Suprapubic skin (tissue), 4 donors: ENCODE results near the gene ITGB3BP.

Source experiments
- CTCF ChIP-seq, 2 donors: fragments of 200-600 bp in 1 of 2; fragments of 450-650 bp in 1 of 2; sonication (generic) in 1 of 2; IDR thresholded peaks; one replicate each; pipeline ENCODE4 v1.5.1; 2016 to 2019; ENCODE audit warnings: antibody characterized with exemption in 2 of 2, mild to moderate bottlenecking in 1 of 2, moderate library complexity in 1 of 2
- EP300 ChIP-seq: sonication (generic); formaldehyde crosslinking; IDR thresholded peaks from one replicate; pipeline ENCODE4 v1.6.1; 2017; ENCODE audit warnings: antibody characterized with exemption
- POLR2A ChIP-seq, 2 donors: fragments of 450-650 bp; IDR thresholded peaks; one replicate each; pipeline ENCODE4 v1.6.1; 2017; ENCODE audit warnings: antibody characterized with exemption in 2 of 2, mild to moderate bottlenecking in 2 of 2, moderate library complexity in 2 of 2
- POLR2AphosphoS5 ChIP-seq, 3 donors: sonication (generic); formaldehyde crosslinking; IDR thresholded peaks; one replicate each; pipeline ENCODE4 v1.6.1; 2017; ENCODE audit warnings: antibody characterized with exemption in 3 of 3

GRCh38 chr1:63458750-63459149 lies 64.3 kb downstream of the ITGB3BP start:
- TF ChIP-seq CTCF (IDR thresholded peaks at IDR 0.05): no peak
- TF ChIP-seq POLR2A (IDR thresholded peaks at IDR 0.05): no peak
- TF ChIP-seq EP300: no peak
- no peak for TF ChIP-seq POLR2AphosphoS5 (IDR thresholded peaks at IDR 0.05)
